Skin epidermis (tissue), 12 donors: Measurements from ENCODE around the gene FAM32A.

Experiments used
- H3K27ac ChIP-seq, 21 experiments: fragments of 200-600 bp; sonication (generic) in 11 of 21; one replicate each; pipeline ENCODE4 v1.5.0; 2020; ENCODE audit warnings: mild to moderate bottlenecking in 3 of 21, inconsistent platforms in 2 of 21, moderate library complexity in 2 of 21
- H3K4me3 ChIP-seq, 7 experiments: fragments of 200-600 bp; sonication (generic) in 2 of 7; one replicate each; pipeline ENCODE4 v1.5.0; 2020; ENCODE audit warnings: inconsistent platforms in 2 of 7, mild to moderate bottlenecking in 2 of 7, moderate library complexity in 1 of 7

Gene FAM32A

GRCh38 chr19:16234552-16235445, 49.6 kb downstream of the FAM32A start:
- Histone ChIP-seq H3K4me3 (no peak overlapping the region), H3K27ac (no peak overlapping the region)

DNA sequence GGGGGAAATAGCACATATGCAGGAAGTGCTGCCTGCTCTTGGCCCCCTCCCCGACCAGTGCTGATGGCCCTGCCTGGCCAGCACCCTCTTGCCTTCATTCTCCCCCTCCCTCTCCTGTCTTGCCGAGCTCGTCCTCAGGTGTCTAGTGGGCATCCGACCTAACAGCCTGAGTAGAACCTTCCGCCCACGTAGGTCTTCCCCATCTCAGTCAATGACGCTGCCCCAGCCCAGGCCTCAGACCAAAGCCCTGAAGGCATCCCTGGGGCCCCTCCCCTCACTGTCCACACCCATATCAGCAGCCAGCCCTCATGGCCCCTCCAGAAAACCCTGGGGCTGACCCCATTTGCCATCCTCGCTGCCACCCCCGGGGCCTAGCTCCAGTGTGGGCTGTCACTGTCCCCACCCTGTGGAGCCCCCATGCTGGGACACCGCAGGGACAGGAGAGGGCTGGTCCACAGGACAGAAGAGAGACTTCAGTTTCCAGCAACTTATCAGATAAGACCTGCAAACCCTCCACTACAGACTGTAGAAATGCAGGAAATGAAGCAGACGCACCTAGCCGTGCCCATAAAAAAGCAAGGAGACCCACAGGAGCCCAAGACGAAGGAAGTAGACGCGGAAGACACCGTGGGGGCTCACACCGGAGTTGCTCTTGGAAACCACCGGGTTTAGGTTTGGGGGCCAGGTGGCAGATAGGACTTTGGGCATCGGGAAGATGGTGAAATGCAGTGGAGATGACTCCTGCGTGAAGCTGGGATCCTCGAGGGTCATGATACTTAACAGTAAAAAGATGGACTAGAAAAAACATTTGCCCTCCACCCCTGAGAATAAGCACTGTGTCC, 50.8 kb downstream of the FAM32A start:
- no peak overlapping the region for H3K27ac ChIP-seq
- H3K4me3 ChIP-seq, result no peak overlapping the region
